GM12874 (cell line): ENCODE measurements around the gene FBXO36.

Experiments
- CTCF ChIP-seq: IDR thresholded peaks from 2 replicates; pipeline ENCODE4 v1.5.1; 2011; ENCODE audit warnings: low read depth, mild to moderate bottlenecking, control low read depth, low read length, moderate library complexity; ENCODE audit not compliant: insufficient read depth

FBXO36 gene

GRCh38 chr2:229900012-229900411 lies 22.3 kb upstream of the FBXO36 start:
- TF ChIP-seq CTCF = no peak

GRCh38 chr2:229901819-229902218 lies 20.5 kb upstream of the FBXO36 start:
- no peak for TF ChIP-seq CTCF

- TF ChIP-seq CTCF = no peak
Measured at GRCh38 chr2:229903037-229903436, 19.3 kb upstream of the FBXO36 start.

- no peak for TF ChIP-seq CTCF
Measured at GRCh38 chr2:229905601-229906000, 16.7 kb upstream of the FBXO36 start.

- no peak for TF ChIP-seq CTCF
Measured at GRCh38 chr2:229909090-229909489, 13.2 kb upstream of the FBXO36 start.

GRCh38 chr2:229910147-229910831 lies 12.0 kb upstream of the FBXO36 start:
- TF ChIP-seq CTCF = no peak

GRCh38 chr2:229910832-229911412 lies 11.4 kb upstream of the FBXO36 start:
- TF ChIP-seq CTCF = peak; percentile 46; the same call in 1 of the 2 replicates
